Activated CD4-positive, CD25-positive, alpha-beta regulatory T cell treated with anti-CD3 and anti-CD28 coated beads, Interleukin-2, amount 50 U/mL, for 72 hours (primary cell): Measurements from ENCODE around the gene EIF5A.
"Not testable (repeated sequence)": the region's sequence is repeated elsewhere in the genome, so short reads cannot be mapped to it uniquely, and the experiment has no call there.

Experiments
- DNase-seq: peaks from one replicate; pipeline ENCODE4 v3.0.0; 2021

Gene EIF5A

DNA sequence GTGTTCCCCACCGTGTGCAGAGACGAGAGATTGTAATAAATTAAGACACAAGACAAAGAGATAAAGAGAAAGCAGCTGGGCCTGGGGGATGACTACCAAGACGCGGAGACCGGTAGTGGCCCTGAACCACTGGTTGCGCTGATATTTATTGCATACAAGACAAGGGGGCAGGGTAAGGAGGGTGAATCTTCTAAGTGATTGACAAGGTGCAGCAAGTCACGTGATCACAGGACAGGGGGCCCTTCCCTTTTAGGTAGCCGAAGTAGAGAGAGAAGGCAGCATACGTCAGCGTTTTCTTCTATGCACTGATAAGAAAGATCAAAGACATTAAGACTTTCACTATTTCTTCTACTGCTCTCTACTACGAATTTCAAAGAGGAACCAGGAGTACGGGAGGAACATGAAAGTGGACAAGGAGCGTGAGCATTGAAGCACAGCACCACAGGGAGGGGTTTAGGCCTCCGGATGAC lies 25.2 kb downstream of the EIF5A start:
- DNase-seq = not testable (repeated sequence)

DNA sequence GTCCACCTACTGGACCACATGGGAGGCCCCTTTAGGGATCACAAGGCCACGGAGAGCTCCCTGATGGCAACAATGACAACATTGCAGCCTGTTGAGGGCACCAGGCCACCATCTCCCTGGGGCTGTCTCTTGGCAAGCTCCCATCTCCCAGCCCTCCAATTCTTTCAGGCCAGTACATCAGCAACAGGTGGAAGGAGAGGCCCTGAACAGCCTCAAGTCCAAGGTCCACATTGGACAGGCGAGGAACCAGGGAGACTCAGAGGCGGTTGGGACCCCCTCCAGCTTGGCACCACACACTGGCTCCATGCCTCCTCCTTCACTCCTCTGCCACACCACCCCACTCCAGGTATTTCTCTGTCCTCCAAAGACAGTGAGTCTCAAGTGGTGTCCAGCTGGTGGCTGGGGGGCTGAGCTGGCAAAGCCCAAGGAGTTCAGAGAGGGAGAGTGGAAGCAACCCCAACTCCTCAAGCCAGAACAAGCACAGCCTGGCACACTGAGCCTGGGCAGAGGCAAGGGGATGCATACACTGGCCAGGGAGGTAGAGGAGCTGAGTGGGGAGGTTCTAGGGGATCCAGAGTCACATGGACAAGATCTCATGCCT lies 27.6 kb downstream of the EIF5A start:
- DNase-seq = no peak

DNA sequence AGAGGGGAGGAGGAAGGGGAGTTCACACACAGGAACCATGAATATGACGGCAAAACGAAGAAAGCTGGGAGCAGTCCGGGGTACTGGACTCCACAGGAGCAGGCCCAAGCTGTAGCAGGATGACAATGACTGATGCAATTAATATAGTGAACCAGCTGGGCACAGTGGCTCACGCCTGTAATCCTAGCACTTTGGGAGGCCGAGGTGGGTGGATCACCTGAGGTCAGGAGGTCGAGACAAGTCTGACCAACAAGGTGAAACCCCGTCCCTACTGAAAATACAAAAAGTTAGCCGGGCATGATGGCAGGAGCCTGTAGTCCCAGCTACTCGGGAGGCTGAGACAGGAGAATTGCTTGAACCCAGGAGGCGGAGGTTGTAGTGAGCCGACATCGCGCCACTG lies 28.3 kb downstream of the EIF5A start:
- not testable (repeated sequence) for DNase-seq

DNA sequence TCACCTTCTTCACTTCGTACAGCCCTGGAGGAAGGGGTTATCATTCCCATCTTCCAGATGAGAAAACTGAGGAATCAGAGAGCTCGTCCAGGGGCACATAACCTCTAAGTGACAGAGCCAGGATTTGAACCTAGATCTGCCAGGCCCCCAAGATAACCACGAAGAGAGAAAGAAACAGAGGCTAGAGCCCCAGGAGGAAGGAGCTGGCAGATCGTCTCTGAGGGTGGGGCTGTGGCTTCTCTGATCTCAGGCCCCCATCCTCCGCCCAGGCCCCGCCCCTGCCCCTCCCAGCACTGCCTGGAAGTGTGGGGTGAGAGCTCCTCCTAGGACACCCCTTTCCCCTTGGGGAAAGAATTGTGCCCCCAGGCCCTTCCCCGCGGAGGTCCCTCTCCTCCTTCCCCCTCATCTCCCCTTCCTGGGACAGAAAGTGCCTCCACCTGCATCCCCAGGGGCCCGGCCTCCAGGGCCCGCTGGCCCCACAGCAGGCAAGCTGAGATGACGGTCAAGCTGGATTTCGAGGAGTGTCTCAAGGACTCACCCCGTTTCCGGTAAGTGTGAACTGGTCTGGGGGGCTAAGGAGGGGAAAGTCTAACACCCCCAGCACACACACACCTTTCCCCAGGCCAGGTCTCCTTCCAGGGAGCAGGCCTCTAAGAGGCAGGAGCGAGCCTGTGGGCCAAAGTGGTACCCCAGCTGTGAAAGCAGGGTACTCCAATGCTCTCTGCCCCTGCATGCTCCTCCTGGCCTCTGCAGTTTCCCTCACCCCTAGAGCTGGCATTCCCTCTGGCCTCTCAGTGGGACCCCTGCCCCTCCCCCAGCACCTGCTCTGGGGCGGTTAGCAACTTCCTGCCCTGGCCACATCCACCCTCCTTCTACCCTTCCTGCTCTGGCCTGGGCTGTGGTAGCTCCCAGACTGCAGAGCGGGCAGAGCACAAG lies 29.1 kb downstream of the EIF5A start, which contains the start of gene ACAP1:
TSS of gene ACAP1 (plus strand) at position 290 of the 936 bp plus-strand sequence. CDS start at position 496, 206 bp downstream.
- DNase-seq = peak; percentile 74

DNA sequence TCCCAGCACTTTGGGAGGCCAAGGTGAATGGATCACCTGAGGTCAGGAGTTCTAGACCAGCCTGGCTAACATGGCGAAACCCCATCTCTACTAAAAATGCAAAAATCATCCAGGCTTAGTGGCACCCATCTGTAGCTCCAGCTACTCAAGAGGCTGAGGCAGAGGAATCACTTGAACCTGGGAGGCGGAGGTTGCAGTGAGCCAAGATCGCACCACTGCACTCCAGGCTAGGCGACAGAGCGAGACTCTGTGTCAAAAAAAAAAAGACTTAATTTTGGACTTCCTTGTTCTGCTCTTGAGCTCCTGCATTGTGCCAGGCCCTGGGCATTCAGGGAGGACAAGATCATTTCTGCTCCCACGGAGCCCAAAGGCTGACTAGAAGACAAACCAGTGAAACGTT lies 30.2 kb downstream of the EIF5A start:
- DNase-seq = not testable (repeated sequence)

DNA sequence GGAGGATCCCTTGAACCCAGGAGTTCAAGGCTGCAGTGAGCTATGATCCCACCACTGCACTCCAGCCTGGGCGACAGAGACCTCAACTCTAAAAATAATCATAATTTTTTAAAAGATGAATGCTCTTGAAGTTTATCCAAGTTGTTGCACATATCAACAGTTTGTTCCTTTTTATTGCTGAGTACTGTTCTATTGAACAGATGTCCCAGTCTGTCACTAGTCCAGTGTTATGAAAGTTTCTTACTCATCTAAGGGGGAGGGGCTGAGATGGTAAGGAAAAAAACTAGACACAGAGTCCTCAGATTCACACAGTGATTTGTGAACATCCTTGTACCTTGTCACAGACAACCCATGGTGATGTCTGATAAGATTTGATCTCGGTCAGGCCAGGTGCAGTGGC lies 32.8 kb downstream of the EIF5A start:
- no peak for DNase-seq

DNA sequence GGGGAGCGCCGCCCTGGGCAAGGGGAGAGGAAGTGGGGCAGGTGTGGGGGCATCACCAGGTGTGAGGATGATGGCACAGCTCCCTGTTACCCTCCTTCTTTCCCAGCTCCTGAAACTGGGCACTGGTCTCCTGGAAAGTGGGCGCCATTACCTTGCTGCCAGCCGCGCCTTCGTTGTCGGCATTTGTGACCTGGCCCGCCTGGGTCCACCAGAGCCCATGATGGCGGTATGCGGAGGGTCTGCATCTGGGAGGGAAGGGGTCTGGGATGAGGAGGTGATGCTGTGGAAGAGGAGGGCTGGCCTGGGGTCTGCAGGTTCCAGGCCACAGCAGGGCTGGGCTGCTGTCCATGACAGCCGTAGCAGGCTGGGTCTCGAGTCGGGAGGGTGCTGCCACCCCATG lies 34.4 kb downstream of the EIF5A start:
- no peak for DNase-seq

DNA sequence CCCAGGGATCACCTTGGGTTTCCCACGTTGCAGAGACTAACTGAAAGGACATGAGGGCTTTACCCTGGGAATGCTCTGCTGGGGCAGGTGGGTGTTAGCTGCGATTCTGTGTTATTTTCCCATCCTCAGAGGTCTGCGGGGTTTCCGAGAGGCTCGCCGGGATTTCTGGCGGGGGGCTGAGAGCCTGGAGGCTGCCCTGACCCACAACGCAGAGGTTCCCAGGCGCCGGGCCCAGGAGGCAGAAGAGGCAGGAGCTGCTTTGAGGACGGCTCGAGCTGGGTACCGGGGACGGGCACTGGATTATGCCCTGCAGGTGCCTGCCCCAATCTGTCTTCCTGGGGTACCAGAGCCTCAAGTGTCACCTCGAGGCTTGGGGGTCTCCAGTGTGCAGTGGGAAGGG lies 35.8 kb downstream of the EIF5A start:
- no peak for DNase-seq

DNA sequence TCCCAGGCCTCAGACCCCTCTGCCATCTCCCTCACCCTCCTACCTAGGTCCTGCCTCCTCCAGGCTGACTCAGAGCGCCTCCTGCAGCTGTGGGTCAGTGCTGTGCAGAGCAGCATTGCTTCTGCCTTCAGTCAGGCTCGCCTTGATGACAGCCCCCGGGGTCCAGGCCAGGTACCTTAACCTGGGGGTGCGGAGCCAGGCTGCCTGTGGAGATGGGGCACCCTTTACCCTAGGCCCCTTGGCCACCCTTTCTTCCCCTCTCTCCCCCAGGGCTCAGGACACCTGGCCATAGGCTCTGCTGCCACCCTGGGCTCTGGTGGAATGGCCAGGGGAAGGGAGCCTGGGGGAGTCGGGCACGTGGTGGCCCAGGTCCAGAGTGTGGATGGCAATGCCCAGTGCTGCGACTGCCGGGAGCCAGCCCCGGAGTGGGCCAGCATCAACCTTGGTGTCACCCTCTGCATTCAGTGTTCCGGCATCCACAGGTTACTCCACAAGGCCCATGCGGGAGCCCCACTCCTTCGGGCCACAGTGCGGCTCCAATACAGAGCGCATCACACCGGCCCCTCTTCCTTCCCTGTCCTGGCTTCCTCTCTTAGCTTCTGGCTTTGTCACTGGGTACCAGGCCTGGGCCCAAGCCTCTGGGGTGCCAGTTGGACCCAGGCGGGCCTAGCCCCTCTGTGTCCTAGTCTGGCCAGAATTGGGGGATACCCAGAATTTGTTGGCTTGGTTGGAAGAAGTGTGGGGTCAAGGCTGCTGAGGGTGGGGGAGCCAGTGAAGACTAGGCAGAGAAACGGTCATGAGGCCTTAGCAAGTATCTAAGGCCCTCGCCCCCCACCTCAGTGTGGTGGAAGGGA lies 39.6 kb downstream of the EIF5A start:
- no peak for DNase-seq

DNA sequence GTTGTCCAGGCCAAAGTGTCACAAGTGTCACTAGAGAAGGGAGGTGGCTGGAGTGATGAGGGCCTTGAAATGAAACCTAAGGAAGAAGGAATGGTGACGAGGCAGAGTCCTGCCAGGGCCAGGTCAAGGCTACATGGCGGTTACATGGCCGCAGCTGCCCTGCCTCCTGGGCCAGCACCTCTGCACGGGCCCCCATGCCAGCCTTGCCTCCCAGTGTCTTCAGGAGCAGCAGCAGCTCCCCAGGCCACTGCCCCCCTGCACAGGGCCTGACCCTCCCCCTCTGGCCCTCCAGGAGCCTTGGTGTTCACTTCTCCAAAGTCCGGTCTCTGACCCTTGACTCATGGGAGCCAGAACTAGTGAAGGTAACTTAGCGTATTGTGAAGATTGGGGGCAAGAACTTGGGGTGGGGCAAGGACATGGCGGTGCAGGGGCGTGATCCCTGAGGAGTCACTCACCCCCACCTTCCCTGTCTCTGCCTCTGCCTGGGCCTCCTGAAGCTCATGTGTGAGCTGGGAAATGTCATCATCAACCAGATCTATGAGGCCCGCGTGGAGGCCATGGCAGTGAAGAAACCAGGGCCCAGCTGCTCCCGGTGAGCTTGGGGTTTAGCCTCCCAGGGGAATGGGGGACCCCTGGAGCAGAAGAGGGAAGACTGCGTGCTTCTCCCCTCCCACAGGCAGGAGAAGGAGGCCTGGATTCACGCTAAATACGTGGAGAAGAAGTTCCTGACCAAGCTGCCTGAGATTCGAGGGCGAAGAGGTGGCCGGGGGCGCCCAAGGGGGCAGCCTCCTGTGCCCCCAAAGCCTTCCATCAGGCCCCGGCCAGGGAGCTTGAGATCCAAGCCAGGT lies 40.4 kb downstream of the EIF5A start:
- DNase-seq = no peak

DNA sequence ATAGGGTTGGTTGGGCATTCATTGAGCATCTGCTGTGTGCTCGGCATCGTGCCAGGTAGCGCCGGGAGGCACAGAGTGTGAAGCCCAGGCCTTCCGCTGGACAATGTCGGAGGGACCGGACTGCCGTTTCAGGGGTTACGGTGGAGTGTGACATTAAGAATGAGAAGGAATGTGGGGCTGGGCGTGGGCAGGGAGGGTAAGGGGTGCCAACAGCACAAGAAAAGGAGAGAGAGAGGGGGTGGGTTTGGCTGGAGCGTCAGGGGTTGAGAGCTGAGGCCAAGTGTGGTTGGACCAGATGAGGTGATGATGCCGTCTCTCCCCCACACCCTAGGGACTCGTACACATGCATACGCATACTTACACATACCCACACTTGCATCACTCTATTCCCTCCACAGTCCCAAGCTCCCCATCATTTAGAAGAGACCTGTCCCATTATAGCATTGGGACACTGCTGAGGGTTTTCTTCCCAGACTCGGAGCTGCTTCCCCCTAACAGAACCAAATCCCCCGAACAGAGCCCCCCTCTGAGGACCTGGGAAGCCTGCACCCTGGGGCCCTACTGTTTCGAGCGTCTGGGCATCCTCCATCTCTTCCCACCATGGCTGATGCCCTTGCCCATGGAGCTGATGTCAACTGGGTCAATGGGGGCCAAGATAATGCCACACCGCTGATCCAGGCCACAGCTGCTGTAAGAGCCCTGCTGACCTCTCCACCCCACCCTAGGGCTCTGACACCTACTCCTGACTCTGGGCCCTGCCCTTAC lies 41.2 kb downstream of the EIF5A start:
- DNase-seq = no peak

DNA sequence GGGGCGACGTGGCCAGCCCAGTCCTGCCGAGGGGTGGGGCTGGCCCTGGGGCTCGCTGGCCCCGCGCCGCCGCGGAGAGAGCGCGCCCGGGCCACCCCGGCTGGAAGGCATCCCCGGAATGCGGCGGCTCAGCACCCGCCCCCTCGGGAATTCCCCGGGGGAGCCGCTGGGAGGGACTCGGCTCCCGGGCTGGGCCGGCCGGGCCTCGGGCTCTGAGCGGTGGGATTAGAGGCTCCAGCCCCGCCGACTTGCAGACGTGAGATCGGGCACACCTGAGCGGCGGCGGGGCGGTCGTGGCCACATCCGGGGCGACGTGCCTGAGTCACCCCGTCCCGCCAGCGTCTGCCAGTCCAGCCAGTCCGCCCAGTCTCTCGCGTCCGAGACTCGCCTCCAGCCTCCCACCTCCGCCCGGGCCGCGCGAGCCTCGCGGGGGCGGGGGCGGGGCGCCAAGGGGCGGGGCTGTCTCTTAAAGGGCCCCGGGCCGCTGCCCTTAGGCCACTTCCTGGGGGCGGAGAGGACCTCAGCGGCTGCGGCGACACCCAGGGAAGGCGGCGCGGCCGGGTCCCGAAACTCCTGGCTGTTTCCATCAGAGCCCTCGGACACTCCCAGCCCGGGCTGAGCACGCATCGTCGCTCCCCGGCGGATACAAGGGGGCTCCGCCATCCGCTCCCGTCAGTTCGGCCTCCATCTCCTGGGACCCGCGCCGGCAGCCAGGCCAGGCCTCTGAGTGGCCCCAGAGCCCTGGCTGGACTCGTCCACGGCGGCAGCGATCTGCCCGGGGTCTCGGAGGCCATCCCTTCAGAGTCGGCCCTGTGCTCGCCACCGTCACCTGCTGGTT lies 44.5 kb downstream of the EIF5A start, which contains the start of gene KCTD11:
TSS of gene KCTD11 (plus strand) at position 498 of the 838 bp plus-strand sequence.
- peak; percentile 88 for DNase-seq

DNA sequence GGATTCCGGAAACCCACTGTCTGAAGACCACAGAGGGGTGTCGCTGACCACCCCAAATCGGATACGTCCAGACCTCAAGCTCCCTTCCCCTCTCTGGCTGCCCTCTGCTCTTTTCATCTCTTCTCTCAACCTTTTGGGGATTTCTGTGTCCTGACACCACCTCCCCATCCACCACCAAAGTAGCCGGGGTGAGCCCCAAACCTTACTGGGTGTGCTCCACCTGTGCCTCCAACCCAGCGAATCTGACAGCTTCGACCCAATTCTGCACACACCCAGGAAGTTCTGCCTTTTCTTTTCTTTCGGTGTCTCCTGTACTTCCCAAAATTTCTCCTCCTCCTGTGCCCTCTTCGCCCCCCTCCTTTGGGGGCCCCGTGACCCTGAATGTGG lies 45.1 kb downstream of the EIF5A start:
- no peak for DNase-seq

DNA sequence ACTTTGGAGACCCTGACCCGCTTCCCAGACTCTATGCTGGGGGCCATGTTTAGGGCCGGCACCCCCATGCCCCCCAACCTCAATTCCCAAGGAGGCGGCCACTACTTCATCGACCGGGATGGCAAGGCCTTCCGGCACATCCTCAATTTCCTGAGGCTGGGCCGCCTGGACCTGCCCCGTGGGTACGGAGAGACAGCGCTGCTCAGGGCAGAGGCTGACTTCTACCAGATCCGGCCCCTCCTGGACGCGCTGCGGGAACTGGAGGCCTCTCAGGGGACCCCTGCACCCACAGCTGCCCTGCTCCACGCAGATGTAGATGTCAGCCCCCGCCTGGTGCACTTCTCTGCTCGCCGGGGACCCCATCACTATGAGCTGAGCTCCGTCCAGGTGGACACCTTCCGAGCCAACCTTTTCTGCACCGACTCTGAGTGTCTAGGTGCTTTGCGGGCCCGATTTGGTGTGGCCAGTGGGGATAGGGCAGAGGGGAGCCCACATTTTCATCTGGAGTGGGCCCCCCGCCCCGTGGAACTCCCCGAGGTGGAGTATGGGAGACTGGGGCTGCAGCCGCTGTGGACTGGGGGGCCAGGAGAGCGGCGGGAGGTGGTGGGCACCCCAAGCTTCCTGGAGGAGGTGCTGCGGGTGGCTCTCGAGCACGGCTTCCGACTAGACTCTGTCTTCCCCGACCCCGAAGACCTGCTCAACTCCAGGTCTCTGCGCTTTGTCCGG lies 45.6 kb downstream of the EIF5A start:
- no peak for DNase-seq

DNA sequence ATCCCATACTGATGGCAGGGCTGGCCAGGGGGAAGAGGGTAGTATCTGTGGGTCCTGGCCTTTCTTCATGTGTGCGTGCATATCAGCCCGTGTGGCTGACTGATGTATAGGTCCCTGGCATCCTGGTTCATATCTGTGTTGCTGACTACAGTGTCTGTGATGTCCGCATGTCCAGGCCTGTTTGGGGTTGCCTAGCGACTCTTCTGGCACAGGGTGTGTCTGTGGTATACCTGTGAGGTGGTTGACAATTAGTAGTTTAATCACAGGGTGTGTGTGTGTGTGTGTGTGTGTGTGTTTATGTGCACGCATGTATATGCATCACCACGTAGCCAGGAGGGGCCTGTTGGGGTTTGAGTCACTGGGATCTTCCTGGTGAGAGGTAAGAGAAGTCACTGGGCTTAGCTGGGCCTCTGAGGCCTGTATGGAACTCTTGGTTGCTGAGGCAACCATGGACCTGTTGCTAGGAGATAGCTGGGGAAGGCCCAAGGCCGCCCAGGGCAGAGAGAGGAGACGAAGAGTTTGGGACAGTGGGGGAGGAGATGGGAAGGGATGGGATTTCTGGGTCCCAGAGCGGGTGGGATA lies 46.9 kb downstream of the EIF5A start:
- DNase-seq = no peak

DNA sequence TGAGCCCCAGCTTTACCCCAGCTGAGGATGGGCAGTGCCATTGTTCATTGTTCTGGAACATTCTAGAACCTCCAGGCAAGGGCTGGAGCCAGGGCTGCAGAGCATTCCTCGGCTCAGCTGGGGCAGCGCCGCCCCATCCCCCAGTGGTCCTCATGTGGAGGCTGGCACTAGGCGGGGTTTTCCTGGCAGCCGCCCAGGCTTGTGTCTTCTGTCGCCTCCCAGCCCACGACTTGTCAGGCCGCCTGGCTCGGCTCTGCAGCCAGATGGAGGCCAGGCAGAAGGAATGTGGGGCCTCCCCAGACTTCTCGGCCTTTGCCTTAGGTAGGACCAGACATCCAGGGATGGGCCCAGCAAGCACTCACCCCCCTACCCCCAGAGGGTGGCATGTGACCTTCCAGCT lies 47.6 kb downstream of the EIF5A start, which contains the start of gene TMEM95:
TSS of gene TMEM95 (plus strand) at position 104 of the 400 bp plus-strand sequence. CDS start at position 153, 49 bp downstream.
- DNase-seq = no peak

DNA sequence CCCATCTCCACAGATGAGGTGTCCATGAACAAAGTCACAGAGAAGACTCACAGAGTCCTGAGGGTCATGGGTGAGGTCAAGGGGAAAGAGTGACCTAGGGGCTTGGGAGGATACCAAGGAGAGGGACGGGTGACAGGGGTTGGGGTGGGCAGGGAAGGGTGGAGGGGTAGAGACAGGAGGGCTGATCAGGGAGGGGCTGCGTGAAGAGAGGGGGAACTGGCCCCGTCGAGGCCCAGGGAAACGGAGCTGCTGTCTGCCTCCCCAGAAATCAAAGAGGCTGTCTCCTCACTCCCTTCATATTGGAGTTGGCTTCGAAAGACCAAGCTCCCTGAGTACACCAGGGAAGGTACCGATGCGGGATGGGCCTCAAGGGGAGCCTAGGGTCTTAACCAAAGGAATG lies 48.1 kb downstream of the EIF5A start:
- DNase-seq = no peak

DNA sequence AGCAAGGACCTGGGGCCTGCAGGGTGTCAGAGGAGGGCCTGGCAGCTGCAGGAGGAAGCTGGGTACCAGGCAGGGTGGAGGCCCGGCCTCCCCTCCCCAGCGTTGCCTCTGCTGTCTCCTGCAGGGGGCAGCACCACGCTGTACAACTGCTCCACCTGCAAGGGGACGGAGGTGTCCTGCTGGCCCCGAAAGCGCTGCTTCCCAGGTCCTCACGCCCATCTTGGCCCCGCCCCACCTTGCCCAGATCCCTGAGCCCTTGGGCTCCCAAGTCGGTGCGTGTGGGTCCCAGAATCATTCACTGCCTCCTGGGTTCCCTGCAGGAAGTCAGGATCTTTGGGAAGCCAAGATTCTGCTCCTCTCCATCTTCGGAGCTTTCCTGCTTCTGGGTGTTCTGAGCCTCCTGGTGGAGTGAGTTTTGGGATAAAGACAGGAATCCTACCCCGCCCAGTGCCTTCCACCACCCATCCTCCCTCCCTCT lies 48.7 kb downstream of the EIF5A start:
- DNase-seq = peak; percentile 89

DNA sequence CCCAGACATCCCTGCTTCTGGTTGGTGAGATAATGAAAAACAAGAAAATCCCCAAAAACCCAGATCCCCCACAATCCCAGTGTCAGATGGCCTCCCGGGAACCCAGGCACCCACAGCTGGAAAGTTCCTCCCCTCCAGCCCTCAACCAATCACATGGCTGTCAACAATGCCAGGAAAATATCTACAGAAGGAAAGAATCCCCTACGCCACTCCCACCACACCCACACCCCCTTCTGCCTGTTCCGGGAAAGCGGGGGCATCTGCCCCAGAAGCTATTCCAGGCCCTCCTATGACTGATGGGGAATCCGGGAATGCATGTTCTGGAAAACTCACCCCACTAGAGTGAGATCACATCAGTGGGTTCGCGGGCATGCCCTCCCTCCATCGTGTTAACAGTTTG lies 49.3 kb downstream of the EIF5A start:
- DNase-seq = no peak
